ENCODE measurements around the gene NFATC4.

DNA sequence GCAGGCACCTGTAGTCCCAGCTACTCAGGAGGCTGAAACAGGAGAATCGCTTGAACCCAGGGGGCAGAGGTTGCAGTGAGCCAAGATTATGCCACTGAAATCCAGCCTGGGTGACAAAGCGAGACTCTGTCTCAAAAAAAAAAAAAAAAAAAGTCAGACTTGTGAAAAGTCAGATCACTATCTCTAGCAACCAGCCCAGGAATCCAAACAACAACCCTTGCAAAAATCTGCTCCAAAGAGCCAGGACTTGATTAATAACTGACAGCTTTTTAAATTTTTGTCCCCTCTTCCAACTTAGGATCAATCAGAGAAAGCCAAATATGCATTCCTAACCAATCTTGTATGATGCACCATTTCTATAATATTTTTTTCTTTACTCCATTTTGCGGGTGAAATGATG lies 7.7 kb upstream of the NFATC4 start:
- TF ChIP-seq EZH2phosphoT487 (IDR thresholded peaks at IDR 0.05; ENCODE audit: borderline replicate concordance, low read length) (no peak), CTCF (conservative IDR thresholded peaks at IDR 0.05; ENCODE audit: low read depth, low read length) (no peak)
